B cell (primary cell): ENCODE results near the gene ARAP1. TPM values are rescaled to one million over a fixed set of nuclear protein-coding genes. Genes with fewer than 3 reads are reported as not detected.

Experiments used
- ATAC-seq: fragments of 200-7000 bp; cut with Tn5 transposase; one replicate; pipeline ENCODE4 v1.10.0; 2021; ENCODE audit warnings: low read depth, mild to moderate bottlenecking, moderate number of reproducible peaks, moderate library complexity
- CTCF ChIA-PET: fragments of 350-600 bp; sonication (Branson Sonifier 250); formaldehyde crosslinking; loops from one replicate; lab custom pipeline; 2021; ENCODE audit warnings: antibody characterized with exemption, inconsistent platforms; lab: Charles Lee
- POLR2A ChIA-PET: fragments of 350-600 bp; sonication (Branson Sonifier 250); formaldehyde crosslinking; loops from one replicate; lab custom pipeline; 2021; ENCODE audit warnings: antibody characterized with exemption; lab: Charles Lee
- DNase-seq: peaks from one replicate; pipeline ENCODE4 v3.0.0; 2013
- H2AFZ ChIP-seq: 2 replicates; pipeline ENCODE4 v1.6.1; 2012; ENCODE audit warnings: mild to moderate bottlenecking, low read depth, low read length; ENCODE audit not compliant: insufficient read depth, poor library complexity, severe bottlenecking
- H3K27ac ChIP-seq, 2 donors: 1 replicate in 1 of 2; 2 replicates in 1 of 2; pipeline ENCODE4 v1.5.1; 2012 to 2013; ENCODE audit warnings: low read length in 2 of 2, mild to moderate bottlenecking in 2 of 2, moderate library complexity in 1 of 2
- H3K27me3 ChIP-seq, 4 experiments: fragments of 200-600 bp in 1 of 4; sonication (generic) in 1 of 4; replicated peaks in 1 of 4; 1 replicate in 2 of 4; 2 replicates in 2 of 4; pipeline versions ENCODE4 v1.6.1 to v1.7.0; 2013 to 2016; ENCODE audit warnings: low read length in 3 of 4, mild to moderate bottlenecking in 2 of 4, mixed read lengths in 1 of 4, moderate library complexity in 1 of 4; ENCODE audit not compliant: insufficient read depth in 4 of 4, control insufficient read depth in 3 of 4; ENCODE audit errors: control extremely low read depth in 1 of 4
- H3K36me3 ChIP-seq, 2 experiments: replicated peaks in 1 of 2; 1 replicate in 1 of 2; 2 replicates in 1 of 2; pipeline versions ENCODE4 v1.6.1 to v1.7.1; 2013; ENCODE audit warnings: low read length in 1 of 2; ENCODE audit not compliant: insufficient read depth in 2 of 2, control insufficient read depth in 1 of 2; ENCODE audit errors: control extremely low read depth in 1 of 2, extremely low read depth in 1 of 2
- H3K4me1 ChIP-seq, 2 donors: fragments of 200-600 bp in 1 of 2; sonication (generic) in 1 of 2; 1 replicate in 1 of 2; 2 replicates in 1 of 2; pipeline versions ENCODE4 v1.5.1 to v1.6.1; 2013 to 2017; ENCODE audit warnings: low read length in 2 of 2; ENCODE audit not compliant: control insufficient read depth in 2 of 2, insufficient read depth in 2 of 2
- H3K4me2 ChIP-seq: replicated peaks from 2 replicates; pipeline ENCODE3; 2012; ENCODE audit warnings: mild to moderate bottlenecking, low read depth, low read length; ENCODE audit not compliant: poor library complexity, severe bottlenecking
- H3K4me3 ChIP-seq, 5 experiments: fragments of 200-600 bp in 1 of 5; sonication (generic) in 1 of 5; 1 replicate in 3 of 5; 2 replicates in 2 of 5; pipeline versions ENCODE4 v1.5.1 to v1.7.0; 2011 to 2016; ENCODE audit warnings: low read length in 4 of 5, mild to moderate bottlenecking in 4 of 5, low read depth in 2 of 5, control low read depth in 1 of 5, moderate library complexity in 1 of 5; ENCODE audit not compliant: insufficient read depth in 1 of 5; ENCODE audit errors: control extremely low read depth in 1 of 5, extremely low read depth in 1 of 5
- H3K79me2 ChIP-seq: fragments of 200-600 bp; sonication (generic); one replicate; pipeline ENCODE4 v1.6.0; 2016; ENCODE audit warnings: low read length; ENCODE audit not compliant: control insufficient read depth, insufficient read depth
- H3K9ac ChIP-seq: fragments of 200-600 bp; sonication (generic); 2 replicates; pipeline ENCODE4 v1.6.1; 2017; ENCODE audit warnings: mild to moderate bottlenecking, low read length, moderate library complexity
- H3K9me3 ChIP-seq, 3 donors: one replicate each; pipeline versions ENCODE4 v1.6.1 to v1.7.1; 2013; ENCODE audit warnings: low read length in 2 of 3; ENCODE audit not compliant: control insufficient read depth in 2 of 3, insufficient read depth in 1 of 3; ENCODE audit errors: control extremely low read depth in 1 of 3
- H4K20me1 ChIP-seq: 2 replicates; pipeline ENCODE4 v1.6.0; 2012; ENCODE audit warnings: mild to moderate bottlenecking, low read length; ENCODE audit not compliant: insufficient read depth, control insufficient read depth, poor library complexity, severe bottlenecking
- H3K27ac Mint-ChIP-seq: one replicate; pipeline ENCODE4 v1.8.0; 2021; ENCODE audit warnings: mixed read lengths
- H3K27me3 Mint-ChIP-seq: one replicate; pipeline ENCODE4 v1.8.0; 2021; ENCODE audit warnings: mixed read lengths
- H3K4me1 Mint-ChIP-seq: one replicate; pipeline ENCODE4 v1.8.0; 2021; ENCODE audit warnings: mixed read lengths
- H3K4me3 Mint-ChIP-seq: one replicate; pipeline ENCODE4 v1.8.0; 2021; ENCODE audit warnings: mixed read lengths
- H3K9me3 Mint-ChIP-seq: one replicate; pipeline ENCODE4 v1.8.0; 2022; ENCODE audit warnings: mixed read lengths; ENCODE audit not compliant: insufficient read depth
- CTCF ChIP-seq: fragments of 200-600 bp; IDR thresholded peaks from one replicate; pipeline ENCODE4 v1.8.0; 2022; ENCODE audit warnings: antibody characterized with exemption, mild to moderate bottlenecking
- EZH2 ChIP-seq: IDR thresholded peaks from 2 replicates; pipeline ENCODE4 v1.6.1; 2012; ENCODE audit warnings: borderline replicate concordance, low read depth, mild to moderate bottlenecking, moderate library complexity, low read length; ENCODE audit not compliant: insufficient read depth, poor library complexity, severe bottlenecking
- whole genome bisulfite sequencing: methylation state at CpG from one replicate; pipeline ENCODE4 v1.1.5; 2013; ENCODE audit warnings: missing lambda C conversion rate; ENCODE audit not compliant: insufficient coverage; 5-methylcytosine and 5-hydroxymethylcytosine counted together
- intact Hi-C: fragments of 100-400 bp; cut with micrococcal nuclease; formaldehyde crosslinking; loops from one replicate; pipeline ENCODE4 v1.10.0; 2022
- polyA plus RNA-seq: library from polyadenylated mRNA; depleted of rRNA; stranded (reverse); fragments of >200 nt; gene quantifications from 2 replicates; pipeline ENCODE4 v1.2.3, GENCODE V29; 2012
- total RNA-seq, 2 donors: library from RNA; stranded (reverse); fragments of 120-200 nt in 1 of 2; gene quantifications; 1 replicate in 1 of 2; 2 replicates in 1 of 2; pipeline versions ENCODE4 v1.2.3 to v1.2.4, GENCODE V29; 2013 to 2022

ARAP1 gene
- total and polyA plus RNA-seq, 2 donors (not counting 1 experiment from before 2014, with no cell fraction given), result 143 to 242 TPM

- ATAC-seq (no peak), DNase-seq (no peak)
- Mint-ChIP-seq H3K27ac (peak overlapping the region; percentile 4), H3K27me3 (peaks cover 12% of the 10 kb centered on the region), H3K4me1 (peaks cover 4% of the 10 kb centered on the region), H3K9me3 (no peaks in the 10 kb centered on the region), H3K4me3 (peak overlapping the region; percentile 66)
- POLR2A ChIA-PET, result no interaction called here
- peak overlapping the region; percentile 80 for H2AFZ ChIP-seq
- intact Hi-C loops, result loop anchor here (1.0 kb wide), 4 partner anchors 40 to 172 kb away; no protein-coding TSS in a partner anchor
- H3K9me3 ChIP-seq, result peaks cover 0 to 6% (median 0%) of the 10 kb centered on the region in 3 donors
- no peak overlapping the region for H3K4me3 ChIP-seq
- H3K27ac ChIP-seq, result no peak overlapping the region
- H3K4me2 ChIP-seq, result peak overlapping the region; percentile 94
- CTCF ChIA-PET, result interaction anchor here (0.8 to 9.6 kb wide), 10 partner anchors 14 to 172 kb away, joined by 3 to 152 read pairs (median 5); no protein-coding TSS in a partner anchor
- H3K9ac ChIP-seq, result no peak overlapping the region
- TF ChIP-seq CTCF (no peak), EZH2 (no peak)
- H3K36me3 ChIP-seq, result no peaks in the 10 kb centered on the region
- H3K79me2 ChIP-seq, result no peaks in the 10 kb centered on the region
- peaks cover 13 to 16% of the 10 kb centered on the region in 2 donors for H3K4me1 ChIP-seq
- no peaks in the 10 kb centered on the region for H4K20me1 ChIP-seq
- peaks cover 0 to 45% (median 22%) of the 10 kb centered on the region in 4 experiments for H3K27me3 ChIP-seq
- WGBS, result 94% methylated on average over 4 of the region's 7 CpGs
Measured at GRCh38 chr11:72643547-72643946, 108.7 kb downstream of the ARAP1 start.

- TF ChIP-seq CTCF (peak; percentile 99), EZH2 (peak; percentile 51)
- intact Hi-C loops, result loop anchor here (1.0 kb wide), 4 partner anchors 40 to 172 kb away; no protein-coding TSS in a partner anchor
- POLR2A ChIA-PET, result no interaction called here
Measured at GRCh38 chr11:72642884-72643522, 109.2 kb downstream of the ARAP1 start.

More at GRCh38 chr11:72642884-72643522, 109.2 kb downstream of the ARAP1 start:
- Mint-ChIP-seq H3K27me3 (peaks cover 14% of the 10 kb centered on the region), H3K9me3 (no peaks in the 10 kb centered on the region), H3K4me1 (peaks cover 4% of the 10 kb centered on the region), H3K4me3 (peak overlapping the region; percentile 79), H3K27ac (peak overlapping the region; percentile 4)
- no peaks in the 10 kb centered on the region for H3K36me3 ChIP-seq
- 2% methylated on average over 59 of the region's 59 CpGs for WGBS
- peak overlapping the region; percentile 53 for H3K9ac ChIP-seq
- peak overlapping the region; percentile 94 for H3K4me2 ChIP-seq
- no peaks in the 10 kb centered on the region for H3K79me2 ChIP-seq
- H4K20me1 ChIP-seq, result no peaks in the 10 kb centered on the region
- H3K27me3 ChIP-seq, result peaks cover 0 to 51% (median 22%) of the 10 kb centered on the region in 4 experiments
- peak overlapping the region; percentile 80 for H2AFZ ChIP-seq
- DNase-seq (peak; percentile 87), ATAC-seq (peak; percentile 82)
- peaks cover 13 to 16% of the 10 kb centered on the region in 2 donors for H3K4me1 ChIP-seq
- peaks cover 0 to 6% (median 0%) of the 10 kb centered on the region in 3 donors for H3K9me3 ChIP-seq
- CTCF ChIA-PET, result interaction anchor here (0.8 to 9.6 kb wide), 11 partner anchors 14 to 172 kb away, joined by 3 to 152 read pairs (median 4); no protein-coding TSS in a partner anchor
- H3K4me3 ChIP-seq, result peak overlapping the region in 4 of 5 experiments; percentile 27 to 54 (median 36)
- no peak overlapping the region for H3K27ac ChIP-seq
